ENCODE measurements around the gene LRCH4.

- TF ChIP-seq, protein P1, sequence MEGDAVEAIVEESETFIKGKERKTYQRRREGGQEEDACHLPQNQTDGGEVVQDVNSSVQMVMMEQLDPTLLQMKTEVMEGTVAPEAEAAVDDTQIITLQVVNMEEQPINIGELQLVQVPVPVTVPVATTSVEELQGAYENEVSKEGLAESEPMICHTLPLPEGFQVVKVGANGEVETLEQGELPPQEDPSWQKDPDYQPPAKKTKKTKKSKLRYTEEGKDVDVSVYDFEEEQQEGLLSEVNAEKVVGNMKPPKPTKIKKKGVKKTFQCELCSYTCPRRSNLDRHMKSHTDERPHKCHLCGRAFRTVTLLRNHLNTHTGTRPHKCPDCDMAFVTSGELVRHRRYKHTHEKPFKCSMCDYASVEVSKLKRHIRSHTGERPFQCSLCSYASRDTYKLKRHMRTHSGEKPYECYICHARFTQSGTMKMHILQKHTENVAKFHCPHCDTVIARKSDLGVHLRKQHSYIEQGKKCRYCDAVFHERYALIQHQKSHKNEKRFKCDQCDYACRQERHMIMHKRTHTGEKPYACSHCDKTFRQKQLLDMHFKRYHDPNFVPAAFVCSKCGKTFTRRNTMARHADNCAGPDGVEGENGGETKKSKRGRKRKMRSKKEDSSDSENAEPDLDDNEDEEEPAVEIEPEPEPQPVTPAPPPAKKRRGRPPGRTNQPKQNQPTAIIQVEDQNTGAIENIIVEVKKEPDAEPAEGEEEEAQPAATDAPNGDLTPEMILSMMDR (IDR thresholded peaks at IDR 0.05): no peak
- no peak for TF ChIP-seq ZFX (IDR thresholded peaks at IDR 0.05; ENCODE audit: borderline replicate concordance)
These were observed 5.7 kb upstream of the LRCH4 start for GRCh38 chr7:100591596-100591995.
